ENCODE results near the gene CCAR1. TPM values are rescaled to one million over a fixed set of nuclear protein-coding genes. Genes with fewer than 3 reads are reported as not detected.
"Not testable (repeated sequence)": the region's sequence is repeated elsewhere in the genome, so short reads cannot be mapped to it uniquely, and the experiment has no call there.

Gene CCAR1
- total RNA-seq, 2 donors from 2014 or later = 30.9 to 68.6 TPM

DNA sequence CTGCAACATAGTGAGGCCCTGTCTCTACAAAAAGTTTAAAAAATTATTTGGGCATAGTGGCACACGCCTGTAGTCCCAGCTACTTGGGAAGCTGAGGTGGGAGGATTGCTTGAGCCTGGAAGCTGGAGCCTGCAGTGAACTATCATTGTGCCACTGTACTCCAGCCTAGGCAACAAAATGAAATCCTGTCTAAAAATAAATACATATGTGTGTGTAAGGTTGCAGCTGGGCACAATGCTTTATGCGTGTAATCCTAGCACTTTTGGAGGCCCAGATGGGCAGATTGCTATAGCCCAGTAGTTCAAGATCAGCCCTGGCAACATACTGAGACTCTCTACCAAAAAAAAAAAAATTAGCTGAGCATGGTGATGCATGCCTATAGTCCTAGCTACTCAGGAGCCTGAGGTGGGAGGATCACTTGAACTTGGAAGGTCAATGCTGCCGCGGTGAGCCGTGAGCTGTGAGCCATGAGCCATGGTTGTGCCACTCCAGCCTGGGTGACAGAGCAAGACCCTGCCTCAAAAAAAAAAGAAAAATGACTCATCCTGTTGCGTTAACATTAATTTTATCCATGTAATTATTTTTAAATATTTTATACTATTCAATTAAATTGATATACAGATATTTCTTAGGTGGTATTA lies 38.3 kb downstream of the CCAR1 start:
- intact Hi-C loops (cut with DNase I) = no loop called here
- H3K4me1 ChIP-seq = no peaks in the 10 kb centered on the region
- no peaks in the 10 kb centered on the region for H3K27me3 ChIP-seq
- DNase-seq (no peak), ATAC-seq (no peak)
- H3K9me3 ChIP-seq = no peaks in the 10 kb centered on the region
- no peak overlapping the region for H3K27ac ChIP-seq
- TF ChIP-seq POLR2A (IDR thresholded peaks at IDR 0.05) = no peak
- TF ChIP-seq CTCF (IDR thresholded peaks at IDR 0.05) = no peak
- H3K36me3 ChIP-seq (replicated peaks in 1 of 2; ENCODE audit: insufficient read depth in 1 of 2, low read depth in 2 of 2) = peaks cover 21 to 51% of the 10 kb centered on the region in 2 donors
- WGBS, 2 donors = 95 to 100% methylated on average over 6 of the region's 6 CpGs
- no peak overlapping the region for H3K4me3 ChIP-seq

DNA sequence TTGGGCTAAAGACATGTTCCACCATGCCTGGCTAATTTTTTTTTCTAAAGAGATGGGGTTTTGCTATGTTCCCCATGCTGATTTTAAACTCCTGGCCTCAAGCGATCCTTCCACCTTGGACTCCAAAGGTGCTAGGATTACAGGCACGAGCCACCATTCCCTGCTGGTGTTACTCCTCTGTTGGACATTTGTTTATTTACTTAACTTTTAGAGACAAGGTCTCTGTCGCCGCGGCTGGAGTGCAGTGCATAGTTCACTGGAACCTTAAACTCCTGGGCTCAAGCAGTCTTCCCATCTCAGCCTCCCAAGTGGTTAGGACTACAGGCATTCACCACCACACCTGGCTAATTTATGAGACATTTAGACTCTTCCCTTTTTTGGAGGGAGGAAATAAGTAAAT lies 38.9 kb downstream of the CCAR1 start:
- no peaks in the 10 kb centered on the region for H3K4me1 ChIP-seq
- DNase-seq (no peak), ATAC-seq (no peak)
- TF ChIP-seq CTCF (IDR thresholded peaks at IDR 0.05) (no peak), POLR2A (IDR thresholded peaks at IDR 0.05) (no peak)
- no peak overlapping the region for H3K27ac ChIP-seq
- H3K4me3 ChIP-seq = no peak overlapping the region
- peaks cover 17 to 51% of the 10 kb centered on the region in 2 donors for H3K36me3 ChIP-seq (replicated peaks in 1 of 2; ENCODE audit: insufficient read depth in 1 of 2, low read depth in 2 of 2)
- intact Hi-C loops (cut with DNase I) = no loop called here
- 69 to 78% methylated on average over 5 of the region's 5 CpGs for WGBS, 2 donors
- no peaks in the 10 kb centered on the region for H3K9me3 ChIP-seq
- no peaks in the 10 kb centered on the region for H3K27me3 ChIP-seq

GRCh38 chr10:68767407-68767806 lies 46.4 kb downstream of the CCAR1 start:
- WGBS, 2 donors = 85 to 87% methylated on average over 7 of the region's 7 CpGs
- ATAC-seq; H3K4me3 ChIP-seq; H3K4me1 ChIP-seq; H3K9me3 ChIP-seq; DNase-seq; H3K27ac ChIP-seq; intact Hi-C loops (cut with DNase I); H3K27me3 ChIP-seq: not testable (repeated sequence)
- peaks cover 0 to 52% of the 10 kb centered on the region in 2 donors for H3K36me3 ChIP-seq (replicated peaks in 1 of 2; ENCODE audit: insufficient read depth in 1 of 2, low read depth in 2 of 2)

- ATAC-seq = no peak
- H3K4me3 ChIP-seq = no peak overlapping the region
- no peak for DNase-seq
- TF ChIP-seq POLR2A (IDR thresholded peaks at IDR 0.05) (no peak), CTCF (IDR thresholded peaks at IDR 0.05) (no peak)
- H3K4me1 ChIP-seq = no peaks in the 10 kb centered on the region
- intact Hi-C loops (cut with DNase I) = no loop called here
- no peak overlapping the region for H3K27ac ChIP-seq
- no peaks in the 10 kb centered on the region for H3K9me3 ChIP-seq
- H3K36me3 ChIP-seq (replicated peaks in 1 of 2; ENCODE audit: insufficient read depth in 1 of 2, low read depth in 2 of 2) = peaks cover 0 to 23% of the 10 kb centered on the region in 2 donors
- H3K27me3 ChIP-seq = no peaks in the 10 kb centered on the region
- 90 to 91% methylated on average over 6 of the region's 6 CpGs for WGBS, 2 donors
Measured at GRCh38 chr10:68781613-68782574, 60.9 kb downstream of the CCAR1 start.

DNA sequence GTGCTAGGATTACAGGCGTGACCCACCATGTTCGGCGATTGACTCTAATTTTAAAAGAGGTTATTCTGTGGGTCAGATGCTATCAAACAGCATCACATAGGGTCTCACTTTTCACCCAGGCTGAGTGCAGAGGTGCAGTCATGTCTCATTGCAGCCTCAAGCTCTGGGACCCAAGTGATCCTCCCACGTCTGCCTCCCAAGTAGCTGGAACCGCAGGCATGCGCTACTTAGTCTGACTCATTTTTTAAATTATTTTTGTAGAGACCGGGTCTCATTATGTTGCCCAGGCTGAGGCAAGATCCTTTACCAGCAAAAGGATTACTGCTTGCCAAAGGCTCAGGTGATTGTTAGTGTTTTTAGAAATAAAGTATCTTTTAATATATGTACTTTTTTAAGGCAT lies 63.4 kb downstream of the CCAR1 start:
- H3K9me3 ChIP-seq = no peaks in the 10 kb centered on the region
- H3K27ac ChIP-seq = no peak overlapping the region
- DNase-seq = no peak
- WGBS, 2 donors = 94 to 95% methylated on average over 6 to 7 of the region's 7 CpGs
- TF ChIP-seq POLR2A (IDR thresholded peaks at IDR 0.05) (no peak), CTCF (IDR thresholded peaks at IDR 0.05) (no peak)
- peaks cover 10 to 36% of the 10 kb centered on the region in 2 donors for H3K36me3 ChIP-seq (replicated peaks in 1 of 2; ENCODE audit: insufficient read depth in 1 of 2, low read depth in 2 of 2)
- H3K4me3 ChIP-seq = no peak overlapping the region
- no peaks in the 10 kb centered on the region for H3K27me3 ChIP-seq
- no peak for ATAC-seq
- H3K4me1 ChIP-seq = no peaks in the 10 kb centered on the region
- intact Hi-C loops (cut with DNase I) = no loop called here
